GM10847 (cell line): ENCODE data around the gene SALL4.

ENCODE experiments used
- POLR2A ChIP-seq: IDR thresholded peaks from 2 replicates; pipeline ENCODE4 v1.6.1; 2011; ENCODE audit not compliant: insufficient read length; ENCODE audit errors: extremely low read depth

The SALL4 gene

GRCh38 chr20:51802170-51802751 is at the start of gene SALL4:
Gene SALL4, minus strand, starts transcription at chr20:51802521. Its CDS starts 113 bp downstream, at chr20:51802408.
- TF ChIP-seq POLR2A: no peak

DNA sequence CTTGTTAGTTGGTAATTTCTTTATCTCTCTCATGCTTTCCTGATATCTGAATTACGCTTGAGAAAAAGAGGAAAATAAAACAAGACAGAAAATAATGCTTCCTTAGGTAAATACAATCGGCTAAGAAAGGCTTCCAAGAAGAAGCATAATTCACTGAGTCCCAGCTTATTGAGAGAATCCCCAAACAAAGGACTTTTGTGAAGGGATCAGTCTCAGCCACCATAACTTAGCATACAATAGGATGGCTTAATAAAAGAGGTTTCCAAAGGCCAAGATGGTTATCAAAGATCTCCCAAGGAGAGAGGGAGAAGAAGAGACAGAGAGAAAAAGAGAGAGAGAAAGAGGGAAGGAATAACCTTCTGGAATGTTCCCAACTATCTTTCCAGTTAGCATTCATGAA is 46.0 kb upstream of the SALL4 start:
- TF ChIP-seq POLR2A: no peak

- TF ChIP-seq POLR2A: no peak
Observed at GRCh38 chr20:51840865-51841264, 38.5 kb upstream of the SALL4 start.

DNA sequence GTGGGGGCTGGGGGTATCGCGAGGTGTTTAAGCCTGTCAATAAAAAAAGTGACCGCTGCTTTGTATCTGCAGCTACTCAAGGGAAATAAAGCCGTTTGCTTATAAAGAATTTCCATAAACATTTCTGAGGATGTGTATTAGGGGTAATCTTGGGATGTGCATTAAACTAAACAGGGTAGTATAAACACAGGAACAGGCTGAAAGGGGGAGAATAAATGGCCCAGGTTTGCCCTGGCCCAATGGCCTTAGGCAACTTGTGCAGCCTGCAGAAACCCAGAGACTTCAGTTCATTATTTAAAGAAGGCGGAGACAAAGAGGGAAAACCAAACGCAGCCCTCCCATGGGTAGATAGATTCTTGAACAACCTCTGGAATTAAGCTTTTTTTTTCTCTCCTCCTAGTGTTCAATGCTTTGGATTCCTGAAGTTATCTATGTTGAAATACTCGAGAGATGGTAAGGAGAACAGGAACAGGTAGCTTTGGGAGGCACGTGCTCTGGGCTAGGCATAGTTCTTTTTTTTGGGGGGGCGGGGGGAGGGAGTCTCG is 35.6 kb upstream of the SALL4 start:
- no peak for TF ChIP-seq POLR2A

DNA sequence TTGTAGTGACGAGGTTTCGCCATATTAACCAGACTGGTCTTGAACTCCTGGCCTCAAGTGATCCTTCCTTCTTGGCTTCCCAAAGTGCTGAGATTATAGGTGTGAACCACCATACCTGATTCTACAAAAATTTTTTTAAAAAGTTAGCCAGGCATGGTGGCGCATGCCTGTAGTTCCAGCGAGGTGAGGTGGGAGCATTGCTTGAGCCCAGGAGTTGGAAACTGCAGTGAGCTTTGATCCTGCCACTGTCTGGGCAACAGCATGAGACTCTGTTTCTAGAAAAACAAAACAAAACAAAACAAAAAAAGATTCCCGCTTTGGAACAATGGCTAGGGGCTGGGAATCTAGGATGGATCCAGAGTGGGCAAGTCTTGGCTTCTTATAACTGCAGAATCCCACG is 35.1 kb upstream of the SALL4 start:
- no peak for TF ChIP-seq POLR2A

GRCh38 chr20:51833326-51833725 is 31.0 kb upstream of the SALL4 start:
- TF ChIP-seq POLR2A: no peak

DNA sequence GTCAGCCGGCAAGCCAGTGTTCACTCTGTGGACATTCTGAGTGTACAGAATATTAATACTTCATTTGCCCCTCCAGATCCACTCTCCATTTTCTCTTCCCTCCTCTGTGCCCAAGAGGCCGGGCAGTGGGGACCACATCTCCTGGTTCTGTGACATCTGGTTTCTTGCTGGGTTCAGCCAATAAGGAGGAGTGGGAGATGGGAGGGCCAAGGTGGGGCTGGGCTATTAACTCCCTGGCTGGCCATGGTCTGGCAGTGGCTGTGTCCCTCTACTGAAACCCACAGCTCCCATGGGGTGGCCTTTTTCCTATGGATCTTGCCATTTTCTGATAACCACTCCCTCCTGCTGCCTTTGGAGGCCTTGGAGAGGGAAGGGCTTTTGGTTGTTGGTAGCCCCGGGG is 30.0 kb upstream of the SALL4 start:
- no peak for TF ChIP-seq POLR2A

- TF ChIP-seq POLR2A: no peak
Observed at GRCh38 chr20:51831866-51832265, 29.5 kb upstream of the SALL4 start.

GRCh38 chr20:51830538-51830937 is 28.2 kb upstream of the SALL4 start:
- TF ChIP-seq POLR2A: no peak

DNA sequence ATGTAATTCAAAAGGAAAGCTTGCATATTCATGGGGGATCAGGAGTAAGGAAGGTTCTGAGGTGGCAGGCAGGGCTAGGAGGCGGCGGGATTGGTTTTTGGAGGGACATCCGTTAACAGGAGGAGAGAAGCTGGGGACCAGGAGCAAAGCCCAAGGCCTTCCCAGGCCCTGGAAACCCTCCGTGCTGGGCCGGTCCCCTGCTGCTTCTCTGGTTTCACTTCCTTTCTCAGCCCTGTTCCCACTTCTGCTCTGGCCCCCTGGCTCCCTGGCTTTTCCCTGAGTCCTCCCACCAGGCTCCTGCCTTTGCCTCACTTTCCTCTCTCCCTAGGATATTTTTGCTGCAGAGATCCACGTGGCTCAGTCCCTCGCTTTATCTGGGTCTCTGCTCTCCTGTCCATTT is 26.4 kb upstream of the SALL4 start:
- TF ChIP-seq POLR2A: no peak

- TF ChIP-seq POLR2A: no peak
Observed at GRCh38 chr20:51826372-51826771, 24.1 kb upstream of the SALL4 start.

DNA sequence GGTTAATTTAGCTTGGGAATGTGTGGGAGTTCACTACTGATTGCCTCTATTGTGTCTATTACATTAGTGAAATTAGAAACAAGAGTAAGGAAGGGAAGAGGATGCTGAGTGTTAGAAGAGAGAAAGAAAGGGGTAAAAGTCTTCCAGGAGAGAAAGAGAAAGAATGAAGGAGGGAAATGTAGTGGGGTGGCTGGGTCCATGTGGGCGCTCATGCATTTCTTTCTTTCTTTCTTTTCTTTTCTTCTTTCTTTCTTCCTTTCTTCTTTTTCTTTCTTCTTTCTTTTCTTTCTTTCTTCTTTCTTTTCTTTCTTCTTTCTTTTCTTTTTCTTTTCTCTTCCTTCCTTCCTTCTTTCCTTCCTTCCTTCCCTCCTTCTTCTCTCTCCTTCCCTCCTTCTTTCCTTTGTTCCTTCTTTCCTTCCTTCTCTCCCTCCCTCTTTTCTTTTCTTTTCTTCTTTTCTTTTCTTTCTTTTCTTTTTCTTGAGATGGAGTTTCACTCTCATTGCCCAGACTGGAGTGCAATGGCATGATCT is 16.2 kb upstream of the SALL4 start:
- no peak for TF ChIP-seq POLR2A

GRCh38 chr20:51815383-51816076 is 13.2 kb upstream of the SALL4 start:
- TF ChIP-seq POLR2A: no peak

DNA sequence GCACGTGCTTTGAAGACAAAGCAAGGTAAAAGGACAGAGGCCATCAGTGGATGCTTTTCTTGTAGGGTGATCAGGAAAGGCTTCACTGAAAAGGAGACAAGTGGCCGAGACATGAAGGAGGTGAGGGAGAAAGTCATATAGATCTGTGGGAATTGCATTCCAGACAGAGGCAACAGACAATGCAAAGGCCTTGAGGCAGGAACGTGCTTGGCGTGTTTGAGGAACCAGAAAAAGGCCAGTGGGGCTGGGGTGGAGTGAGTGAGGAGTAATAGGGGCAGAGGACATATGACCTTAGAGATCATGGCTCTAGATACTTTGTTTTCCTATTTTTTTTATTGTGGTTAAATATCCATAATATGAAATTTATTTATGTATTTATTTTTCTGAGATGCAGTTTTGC is 10.5 kb upstream of the SALL4 start:
- no peak for TF ChIP-seq POLR2A

DNA sequence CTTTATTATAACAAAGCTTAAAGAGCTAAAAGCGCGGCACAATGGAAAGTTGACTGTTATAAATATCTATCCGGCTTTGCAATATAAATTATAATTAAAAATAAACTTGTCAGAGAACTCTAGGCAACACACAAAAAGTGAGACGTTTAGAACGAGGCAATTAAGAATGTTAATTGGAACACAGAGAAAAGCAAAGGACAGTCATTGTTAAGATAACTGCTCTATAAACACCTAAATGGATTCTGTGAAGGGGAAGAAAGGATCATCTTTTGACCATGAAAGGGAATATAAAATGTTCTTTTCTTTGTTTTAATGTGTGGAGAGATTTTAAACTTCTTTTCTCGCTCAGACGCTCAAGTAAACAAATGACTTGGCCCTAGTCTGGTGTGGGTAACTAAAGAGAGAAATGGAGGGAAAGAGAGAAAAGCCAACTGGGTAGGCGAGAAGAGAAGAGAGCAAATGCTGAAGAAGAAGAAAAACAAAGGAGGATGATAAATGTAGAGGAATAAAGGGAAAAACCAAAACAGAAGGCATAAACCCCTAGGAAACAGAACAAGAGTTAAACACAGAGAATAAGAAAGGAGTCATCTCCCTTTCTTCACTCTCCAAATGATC is 9.3 kb upstream of the SALL4 start:
- no peak for TF ChIP-seq POLR2A

DNA sequence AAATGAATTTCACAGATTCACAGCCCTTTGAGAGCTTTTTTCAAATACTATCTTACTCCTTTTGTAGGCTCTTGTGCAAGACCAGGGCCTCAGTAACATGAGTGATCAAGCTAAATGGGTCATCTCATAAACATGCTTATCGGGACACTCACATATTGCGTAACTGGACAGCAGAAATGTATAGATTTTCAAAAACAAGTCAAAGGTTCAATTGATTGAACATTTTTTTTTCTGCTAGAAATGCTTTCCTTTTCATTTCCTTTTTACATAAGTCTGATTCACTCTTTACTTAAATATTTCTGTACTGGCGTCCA is 8.7 kb upstream of the SALL4 start:
- no peak for TF ChIP-seq POLR2A
